K562 (cell line): Measurements from ENCODE around the gene ATP6V1F. TPM values are rescaled to one million over a fixed set of nuclear protein-coding genes. Genes with fewer than 3 reads are reported as not detected.
A peak's percentile ranks its signal among the peaks of the same experiment; 100 is the strongest.

Experiments used
- KLF1 ChIP-seq: fragments of 450-650 bp; IDR thresholded peaks from 2 replicates; pipeline ENCODE4 v1.6.1; 2016; ENCODE audit warnings: missing genetic modification characterization, missing compliant biosample characterization
- RBM25 ChIP-seq: fragments of 200-400 bp; formaldehyde crosslinking; IDR thresholded peaks from 2 replicates; pipeline ENCODE4 v1.6.1; 2018; ENCODE audit warnings: low read length, low read depth, moderate library complexity; ENCODE audit not compliant: severe bottlenecking
- TARDBP ChIP-seq: fragments of 450-650 bp; IDR thresholded peaks from 2 replicates; pipeline ENCODE4 v1.6.1; 2016
- ZBTB8A ChIP-seq: fragments of 450-650 bp; IDR thresholded peaks from 2 replicates; pipeline ENCODE4 v1.6.1; 2018; ENCODE audit warnings: mild to moderate bottlenecking, moderate library complexity; ENCODE audit not compliant: partially characterized antibody
- ZC3H4 ChIP-seq: sonication (generic); formaldehyde crosslinking; IDR thresholded peaks from 2 replicates; pipeline ENCODE4 v1.9.0; 2021; ENCODE audit warnings: missing genetic modification reagents, borderline replicate concordance
- polyA plus RNA-seq, 8 experiments: library from polyadenylated mRNA; depleted of rRNA in 4 of 8; stranded (reverse) in 5 of 8; unstranded in 3 of 8; fragments of >200 nt; fragmentation: Nextera tagmentation in 2 of 8; fragmentation: Illumina TruSeq in 1 of 8; extraction: Ambion mirVana in 2 of 8; extraction: Trizol in 1 of 8; gene quantifications; 2 replicates each; pipeline versions ENCODE4 v1.2.1 to v1.2.3, GENCODE V29; 2011 to 2014; ENCODE audit warnings: inconsistent platforms in 1 of 8, missing spikeins in 1 of 8
- total RNA-seq, 7 experiments: library from RNA; depleted of rRNA in 6 of 7; stranded (reverse); fragments of >200 nt in 6 of 7; fragmentation: Illumina TruSeq in 2 of 7; extraction: Trizol in 2 of 7; gene quantifications; 2 replicates each; pipeline versions ENCODE4 v1.2.1 to v1.2.3, GENCODE V29; 2011 to 2021; ENCODE audit warnings: low replicate concordance in 1 of 7
- TF ChIP-seq, protein P1 (sequence below), 2 experiments: fragments of 450-650 bp; IDR thresholded peaks; 2 replicates each; pipeline ENCODE4 v1.6.1; 2018; ENCODE audit warnings: mild to moderate bottlenecking in 2 of 2, low read depth in 1 of 2; ENCODE audit not compliant: partially characterized antibody in 2 of 2
- TF ChIP-seq, protein P2 (sequence below): fragments of 450-650 bp; formaldehyde crosslinking; IDR thresholded peaks from 2 replicates; pipeline ENCODE4 v1.4.0; 2022; ENCODE audit warnings: missing genetic modification characterization
- TF ChIP-seq, protein P3 (sequence below): fragments of 200-400 bp; formaldehyde crosslinking; IDR thresholded peaks from 2 replicates; pipeline ENCODE4 v1.6.1; 2017; ENCODE audit warnings: mild to moderate bottlenecking, low read depth, low read length, moderate library complexity
- TF ChIP-seq, protein P4 (sequence below): sonication (generic); formaldehyde crosslinking; IDR thresholded peaks from 2 replicates; pipeline ENCODE4 v1.8.0; 2022; ENCODE audit warnings: missing genetic modification reagents, mild to moderate bottlenecking, borderline replicate concordance
- TF ChIP-seq, protein P5 (sequence below): sonication (generic); formaldehyde crosslinking; IDR thresholded peaks from 2 replicates; pipeline ENCODE4 v1.8.0; 2022; ENCODE audit warnings: mild to moderate bottlenecking, missing genetic modification reagents, borderline replicate concordance
- TF ChIP-seq, protein P6 (sequence below): sonication (generic); formaldehyde crosslinking; IDR thresholded peaks from 2 replicates; pipeline ENCODE4 v1.8.1; 2023; ENCODE audit warnings: mild to moderate bottlenecking, missing genetic modification reagents

ATP6V1F gene
- total and polyA plus RNA-seq, 9 of the 15 experiments (the other 6 are each of a cell fraction or from before 2014, with no cell fraction given) = 206 to 1,123 (median 542) TPM

DNA sequence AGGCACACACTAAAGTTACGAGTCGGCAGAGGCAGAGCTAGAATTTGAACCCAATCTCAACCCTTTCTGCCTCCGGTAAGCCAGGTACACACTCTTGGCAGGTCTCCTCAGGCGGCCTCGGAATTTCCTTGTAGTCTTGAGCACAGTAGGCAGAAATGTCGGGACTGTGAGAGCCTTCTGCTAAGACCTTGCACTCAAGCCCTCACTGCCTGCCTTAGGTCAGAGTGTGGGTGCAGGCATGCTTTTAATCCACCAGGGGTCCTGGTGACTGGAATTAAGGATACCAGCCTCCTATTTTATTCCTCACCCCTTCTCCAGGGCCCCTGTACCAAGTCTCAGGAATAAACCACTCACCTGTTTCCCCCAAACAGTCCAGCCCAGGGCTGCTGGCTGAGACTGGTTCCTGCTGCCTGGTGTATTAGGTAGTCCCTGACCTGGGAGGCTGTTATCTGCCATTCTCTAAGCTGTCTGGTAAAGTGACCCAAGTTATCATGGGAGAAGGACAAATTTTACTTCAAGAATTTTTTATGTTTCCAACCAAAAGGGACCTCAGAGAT is 855 bp downstream of the ATP6V1F start (continued):
- TF ChIP-seq, protein P1, sequence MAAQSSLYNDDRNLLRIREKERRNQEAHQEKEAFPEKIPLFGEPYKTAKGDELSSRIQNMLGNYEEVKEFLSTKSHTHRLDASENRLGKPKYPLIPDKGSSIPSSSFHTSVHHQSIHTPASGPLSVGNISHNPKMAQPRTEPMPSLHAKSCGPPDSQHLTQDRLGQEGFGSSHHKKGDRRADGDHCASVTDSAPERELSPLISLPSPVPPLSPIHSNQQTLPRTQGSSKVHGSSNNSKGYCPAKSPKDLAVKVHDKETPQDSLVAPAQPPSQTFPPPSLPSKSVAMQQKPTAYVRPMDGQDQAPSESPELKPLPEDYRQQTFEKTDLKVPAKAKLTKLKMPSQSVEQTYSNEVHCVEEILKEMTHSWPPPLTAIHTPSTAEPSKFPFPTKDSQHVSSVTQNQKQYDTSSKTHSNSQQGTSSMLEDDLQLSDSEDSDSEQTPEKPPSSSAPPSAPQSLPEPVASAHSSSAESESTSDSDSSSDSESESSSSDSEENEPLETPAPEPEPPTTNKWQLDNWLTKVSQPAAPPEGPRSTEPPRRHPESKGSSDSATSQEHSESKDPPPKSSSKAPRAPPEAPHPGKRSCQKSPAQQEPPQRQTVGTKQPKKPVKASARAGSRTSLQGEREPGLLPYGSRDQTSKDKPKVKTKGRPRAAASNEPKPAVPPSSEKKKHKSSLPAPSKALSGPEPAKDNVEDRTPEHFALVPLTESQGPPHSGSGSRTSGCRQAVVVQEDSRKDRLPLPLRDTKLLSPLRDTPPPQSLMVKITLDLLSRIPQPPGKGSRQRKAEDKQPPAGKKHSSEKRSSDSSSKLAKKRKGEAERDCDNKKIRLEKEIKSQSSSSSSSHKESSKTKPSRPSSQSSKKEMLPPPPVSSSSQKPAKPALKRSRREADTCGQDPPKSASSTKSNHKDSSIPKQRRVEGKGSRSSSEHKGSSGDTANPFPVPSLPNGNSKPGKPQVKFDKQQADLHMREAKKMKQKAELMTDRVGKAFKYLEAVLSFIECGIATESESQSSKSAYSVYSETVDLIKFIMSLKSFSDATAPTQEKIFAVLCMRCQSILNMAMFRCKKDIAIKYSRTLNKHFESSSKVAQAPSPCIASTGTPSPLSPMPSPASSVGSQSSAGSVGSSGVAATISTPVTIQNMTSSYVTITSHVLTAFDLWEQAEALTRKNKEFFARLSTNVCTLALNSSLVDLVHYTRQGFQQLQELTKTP (IDR thresholded peaks at IDR 0.05; ENCODE audit: low read depth in 1 of 2, partially characterized antibody in 2 of 2) = no peak
- TF ChIP-seq, protein P2, sequence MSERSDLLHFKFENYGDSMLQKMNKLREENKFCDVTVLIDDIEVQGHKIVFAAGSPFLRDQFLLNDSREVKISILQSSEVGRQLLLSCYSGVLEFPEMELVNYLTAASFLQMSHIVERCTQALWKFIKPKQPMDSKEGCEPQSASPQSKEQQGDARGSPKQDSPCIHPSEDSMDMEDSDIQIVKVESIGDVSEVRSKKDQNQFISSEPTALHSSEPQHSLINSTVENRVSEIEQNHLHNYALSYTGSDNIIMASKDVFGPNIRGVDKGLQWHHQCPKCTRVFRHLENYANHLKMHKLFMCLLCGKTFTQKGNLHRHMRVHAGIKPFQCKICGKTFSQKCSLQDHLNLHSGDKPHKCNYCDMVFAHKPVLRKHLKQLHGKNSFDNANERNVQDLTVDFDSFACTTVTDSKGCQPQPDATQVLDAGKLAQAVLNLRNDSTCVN (CRISPR knock-in tag) = no peak
- TF ChIP-seq TARDBP = no peak; the same call in 1 of the 2 replicates
- TF ChIP-seq, protein P3, sequence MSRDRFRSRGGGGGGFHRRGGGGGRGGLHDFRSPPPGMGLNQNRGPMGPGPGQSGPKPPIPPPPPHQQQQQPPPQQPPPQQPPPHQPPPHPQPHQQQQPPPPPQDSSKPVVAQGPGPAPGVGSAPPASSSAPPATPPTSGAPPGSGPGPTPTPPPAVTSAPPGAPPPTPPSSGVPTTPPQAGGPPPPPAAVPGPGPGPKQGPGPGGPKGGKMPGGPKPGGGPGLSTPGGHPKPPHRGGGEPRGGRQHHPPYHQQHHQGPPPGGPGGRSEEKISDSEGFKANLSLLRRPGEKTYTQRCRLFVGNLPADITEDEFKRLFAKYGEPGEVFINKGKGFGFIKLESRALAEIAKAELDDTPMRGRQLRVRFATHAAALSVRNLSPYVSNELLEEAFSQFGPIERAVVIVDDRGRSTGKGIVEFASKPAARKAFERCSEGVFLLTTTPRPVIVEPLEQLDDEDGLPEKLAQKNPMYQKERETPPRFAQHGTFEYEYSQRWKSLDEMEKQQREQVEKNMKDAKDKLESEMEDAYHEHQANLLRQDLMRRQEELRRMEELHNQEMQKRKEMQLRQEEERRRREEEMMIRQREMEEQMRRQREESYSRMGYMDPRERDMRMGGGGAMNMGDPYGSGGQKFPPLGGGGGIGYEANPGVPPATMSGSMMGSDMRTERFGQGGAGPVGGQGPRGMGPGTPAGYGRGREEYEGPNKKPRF = no peak
- no peak for TF ChIP-seq RBM25
- TF ChIP-seq, protein P4, sequence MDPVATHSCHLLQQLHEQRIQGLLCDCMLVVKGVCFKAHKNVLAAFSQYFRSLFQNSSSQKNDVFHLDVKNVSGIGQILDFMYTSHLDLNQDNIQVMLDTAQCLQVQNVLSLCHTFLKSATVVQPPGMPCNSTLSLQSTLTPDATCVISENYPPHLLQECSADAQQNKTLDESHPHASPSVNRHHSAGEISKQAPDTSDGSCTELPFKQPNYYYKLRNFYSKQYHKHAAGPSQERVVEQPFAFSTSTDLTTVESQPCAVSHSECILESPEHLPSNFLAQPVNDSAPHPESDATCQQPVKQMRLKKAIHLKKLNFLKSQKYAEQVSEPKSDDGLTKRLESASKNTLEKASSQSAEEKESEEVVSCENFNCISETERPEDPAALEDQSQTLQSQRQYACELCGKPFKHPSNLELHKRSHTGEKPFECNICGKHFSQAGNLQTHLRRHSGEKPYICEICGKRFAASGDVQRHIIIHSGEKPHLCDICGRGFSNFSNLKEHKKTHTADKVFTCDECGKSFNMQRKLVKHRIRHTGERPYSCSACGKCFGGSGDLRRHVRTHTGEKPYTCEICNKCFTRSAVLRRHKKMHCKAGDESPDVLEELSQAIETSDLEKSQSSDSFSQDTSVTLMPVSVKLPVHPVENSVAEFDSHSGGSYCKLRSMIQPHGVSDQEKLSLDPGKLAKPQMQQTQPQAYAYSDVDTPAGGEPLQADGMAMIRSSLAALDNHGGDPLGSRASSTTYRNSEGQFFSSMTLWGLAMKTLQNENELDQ (CRISPR knock-in tag) = no peak
- TF ChIP-seq, protein P5, sequence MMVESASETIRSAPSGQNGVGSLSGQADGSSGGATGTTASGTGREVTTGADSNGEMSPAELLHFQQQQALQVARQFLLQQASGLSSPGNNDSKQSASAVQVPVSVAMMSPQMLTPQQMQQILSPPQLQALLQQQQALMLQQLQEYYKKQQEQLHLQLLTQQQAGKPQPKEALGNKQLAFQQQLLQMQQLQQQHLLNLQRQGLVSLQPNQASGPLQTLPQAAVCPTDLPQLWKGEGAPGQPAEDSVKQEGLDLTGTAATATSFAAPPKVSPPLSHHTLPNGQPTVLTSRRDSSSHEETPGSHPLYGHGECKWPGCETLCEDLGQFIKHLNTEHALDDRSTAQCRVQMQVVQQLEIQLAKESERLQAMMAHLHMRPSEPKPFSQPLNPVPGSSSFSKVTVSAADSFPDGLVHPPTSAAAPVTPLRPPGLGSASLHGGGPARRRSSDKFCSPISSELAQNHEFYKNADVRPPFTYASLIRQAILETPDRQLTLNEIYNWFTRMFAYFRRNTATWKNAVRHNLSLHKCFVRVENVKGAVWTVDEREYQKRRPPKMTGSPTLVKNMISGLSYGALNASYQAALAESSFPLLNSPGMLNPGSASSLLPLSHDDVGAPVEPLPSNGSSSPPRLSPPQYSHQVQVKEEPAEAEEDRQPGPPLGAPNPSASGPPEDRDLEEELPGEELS (CRISPR knock-in tag) = no peak
- TF ChIP-seq, protein P6, sequence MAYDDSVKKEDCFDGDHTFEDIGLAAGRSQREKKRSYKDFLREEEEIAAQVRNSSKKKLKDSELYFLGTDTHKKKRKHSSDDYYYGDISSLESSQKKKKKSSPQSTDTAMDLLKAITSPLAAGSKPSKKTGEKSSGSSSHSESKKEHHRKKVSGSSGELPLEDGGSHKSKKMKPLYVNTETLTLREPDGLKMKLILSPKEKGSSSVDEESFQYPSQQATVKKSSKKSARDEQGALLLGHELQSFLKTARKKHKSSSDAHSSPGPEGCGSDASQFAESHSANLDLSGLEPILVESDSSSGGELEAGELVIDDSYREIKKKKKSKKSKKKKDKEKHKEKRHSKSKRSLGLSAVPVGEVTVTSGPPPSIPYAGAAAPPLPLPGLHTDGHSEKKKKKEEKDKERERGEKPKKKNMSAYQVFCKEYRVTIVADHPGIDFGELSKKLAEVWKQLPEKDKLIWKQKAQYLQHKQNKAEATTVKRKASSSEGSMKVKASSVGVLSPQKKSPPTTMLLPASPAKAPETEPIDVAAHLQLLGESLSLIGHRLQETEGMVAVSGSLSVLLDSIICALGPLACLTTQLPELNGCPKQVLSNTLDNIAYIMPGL = 0 out of 2 replicates have a peak, but pooled peaks have one; percentile 2
- no peak for TF ChIP-seq ZBTB8A
- TF ChIP-seq KLF1 (tag) = no peak
- no peak; the same call in 1 of the 2 replicates for TF ChIP-seq ZC3H4
